ENCODE results near the gene LTA.

The LTA gene

DNA sequence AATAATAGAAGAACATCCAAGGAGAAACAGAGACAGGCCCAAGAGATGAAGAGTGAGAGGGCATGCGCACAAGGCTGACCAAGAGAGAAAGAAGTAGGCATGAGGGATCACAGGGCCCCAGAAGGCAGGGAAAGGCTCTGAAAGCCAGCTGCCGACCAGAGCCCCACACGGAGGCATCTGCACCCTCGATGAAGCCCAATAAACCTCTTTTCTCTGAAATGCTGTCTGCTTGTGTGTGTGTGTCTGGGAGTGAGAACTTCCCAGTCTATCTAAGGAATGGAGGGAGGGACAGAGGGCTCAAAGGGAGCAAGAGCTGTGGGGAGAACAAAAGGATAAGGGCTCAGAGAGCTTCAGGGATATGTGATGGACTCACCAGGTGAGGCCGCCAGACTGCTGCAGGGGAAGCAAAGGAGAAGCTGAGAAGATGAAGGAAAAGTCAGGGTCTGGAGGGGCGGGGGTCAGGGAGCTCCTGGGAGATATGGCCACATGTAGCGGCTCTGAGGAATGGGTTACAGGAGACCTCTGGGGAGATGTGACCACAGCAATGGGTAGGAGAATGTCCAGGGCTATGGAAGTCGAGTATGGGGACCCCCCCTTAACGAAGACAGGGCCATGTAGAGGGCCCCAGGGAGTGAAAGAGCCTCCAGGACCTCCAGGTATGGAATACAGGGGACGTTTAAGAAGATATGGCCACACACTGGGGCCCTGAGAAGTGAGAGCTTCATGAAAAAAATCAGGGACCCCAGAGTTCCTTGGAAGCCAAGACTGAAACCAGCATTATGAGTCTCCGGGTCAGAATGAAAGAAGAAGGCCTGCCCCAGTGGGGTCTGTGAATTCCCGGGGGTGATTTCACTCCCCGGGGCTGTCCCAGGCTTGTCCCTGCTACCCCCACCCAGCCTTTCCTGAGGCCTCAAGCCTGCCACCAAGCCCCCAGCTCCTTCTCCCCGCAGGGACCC lies 2.3 kb downstream of the LTA start:
- no peak for DNase-seq

DNA sequence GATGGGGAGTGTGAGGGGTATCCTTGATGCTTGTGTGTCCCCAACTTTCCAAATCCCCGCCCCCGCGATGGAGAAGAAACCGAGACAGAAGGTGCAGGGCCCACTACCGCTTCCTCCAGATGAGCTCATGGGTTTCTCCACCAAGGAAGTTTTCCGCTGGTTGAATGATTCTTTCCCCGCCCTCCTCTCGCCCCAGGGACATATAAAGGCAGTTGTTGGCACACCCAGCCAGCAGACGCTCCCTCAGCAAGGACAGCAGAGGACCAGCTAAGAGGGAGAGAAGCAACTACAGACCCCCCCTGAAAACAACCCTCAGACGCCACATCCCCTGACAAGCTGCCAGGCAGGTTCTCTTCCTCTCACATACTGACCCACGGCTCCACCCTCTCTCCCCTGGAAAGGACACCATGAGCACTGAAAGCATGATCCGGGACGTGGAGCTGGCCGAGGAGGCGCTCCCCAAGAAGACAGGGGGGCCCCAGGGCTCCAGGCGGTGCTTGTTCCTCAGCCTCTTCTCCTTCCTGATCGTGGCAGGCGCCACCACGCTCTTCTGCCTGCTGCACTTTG lies 3.3 kb downstream of the LTA start, which contains the start of gene TNF:
TSS of gene TNF (plus strand) at position 231 of the 567 bp plus-strand sequence. CDS start at position 408, 177 bp downstream.
- DNase-seq: no peak

GRCh38 chr6:31575952-31576685 lies 4.0 kb downstream of the LTA start:
- DNase-seq: no peak

GRCh38 chr6:31576897-31577578 lies 4.9 kb downstream of the LTA start:
- DNase-seq: no peak

DNA sequence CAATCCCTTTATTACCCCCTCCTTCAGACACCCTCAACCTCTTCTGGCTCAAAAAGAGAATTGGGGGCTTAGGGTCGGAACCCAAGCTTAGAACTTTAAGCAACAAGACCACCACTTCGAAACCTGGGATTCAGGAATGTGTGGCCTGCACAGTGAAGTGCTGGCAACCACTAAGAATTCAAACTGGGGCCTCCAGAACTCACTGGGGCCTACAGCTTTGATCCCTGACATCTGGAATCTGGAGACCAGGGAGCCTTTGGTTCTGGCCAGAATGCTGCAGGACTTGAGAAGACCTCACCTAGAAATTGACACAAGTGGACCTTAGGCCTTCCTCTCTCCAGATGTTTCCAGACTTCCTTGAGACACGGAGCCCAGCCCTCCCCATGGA lies 5.5 kb downstream of the LTA start:
- DNase-seq: no peak

GRCh38 chr6:31578184-31579118 lies 6.4 kb downstream of the LTA start:
- DNase-seq: no peak

DNA sequence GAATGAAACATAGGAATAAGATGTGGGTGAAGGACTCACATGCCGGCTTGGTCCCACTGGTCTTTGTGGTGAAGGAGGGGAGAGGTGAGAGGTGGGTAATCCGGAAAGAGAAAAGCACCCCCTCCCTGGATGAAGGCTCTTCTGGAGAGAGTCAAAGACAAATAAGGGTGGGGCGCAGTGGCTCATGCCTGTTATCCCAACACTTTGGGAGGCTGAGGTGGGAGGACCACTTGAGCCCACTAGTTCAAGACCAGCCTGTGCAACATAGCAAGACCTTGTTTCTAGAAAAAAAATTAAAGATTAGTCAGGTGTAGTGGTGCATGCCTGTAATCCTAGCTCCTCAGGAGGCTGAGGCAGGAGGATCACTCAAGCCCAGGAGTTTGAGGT lies 7.0 kb downstream of the LTA start:
- DNase-seq: no peak

DNA sequence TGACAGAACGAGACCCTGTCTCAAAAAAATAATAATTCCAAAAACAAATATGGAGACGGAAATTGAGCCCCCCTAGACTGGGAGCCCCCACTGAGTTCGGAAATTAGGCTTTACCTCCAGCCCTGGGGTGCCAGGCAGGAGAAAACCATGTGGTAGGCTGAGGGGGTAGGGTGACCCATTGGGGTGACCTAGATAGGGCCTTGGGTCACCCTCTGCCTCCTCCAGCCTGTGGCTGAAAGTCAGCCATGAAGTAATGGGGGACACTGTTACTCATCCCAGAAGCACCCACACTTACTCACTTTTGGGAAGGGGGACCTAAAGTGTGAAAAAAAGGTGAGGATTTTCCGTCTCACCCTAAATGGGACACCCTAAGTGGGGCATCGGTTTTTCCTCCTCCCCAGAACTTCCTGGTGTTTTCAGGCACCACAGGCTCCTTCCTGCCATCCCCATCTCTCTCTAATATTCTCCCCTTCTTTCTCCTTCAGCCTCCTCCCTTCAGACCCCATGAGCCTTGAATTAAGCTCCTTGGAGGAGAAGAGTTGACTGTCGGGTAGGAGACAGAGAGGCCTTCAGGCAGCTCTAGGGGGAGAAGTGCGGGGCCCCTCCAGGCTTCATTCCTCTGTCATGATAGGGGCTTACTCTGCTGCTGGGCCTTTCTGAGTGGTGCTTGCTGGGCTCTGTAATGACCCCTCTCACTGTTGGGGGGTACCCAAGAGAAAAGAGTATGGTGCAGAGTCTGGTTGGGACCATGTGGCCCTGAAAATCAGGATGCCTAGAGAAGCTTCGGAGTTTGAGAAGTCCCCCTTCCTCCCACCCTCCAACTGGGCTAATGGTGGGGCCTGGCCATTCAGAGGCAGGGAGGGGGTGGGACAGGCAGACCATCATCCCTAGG lies 7.7 kb downstream of the LTA start:
- no peak for DNase-seq

GRCh38 chr6:31580438-31580740 lies 8.3 kb downstream of the LTA start:
- DNase-seq: no peak

- DNase-seq: no peak
Observed at GRCh38 chr6:31580807-31581433, 8.8 kb downstream of the LTA start.

DNA sequence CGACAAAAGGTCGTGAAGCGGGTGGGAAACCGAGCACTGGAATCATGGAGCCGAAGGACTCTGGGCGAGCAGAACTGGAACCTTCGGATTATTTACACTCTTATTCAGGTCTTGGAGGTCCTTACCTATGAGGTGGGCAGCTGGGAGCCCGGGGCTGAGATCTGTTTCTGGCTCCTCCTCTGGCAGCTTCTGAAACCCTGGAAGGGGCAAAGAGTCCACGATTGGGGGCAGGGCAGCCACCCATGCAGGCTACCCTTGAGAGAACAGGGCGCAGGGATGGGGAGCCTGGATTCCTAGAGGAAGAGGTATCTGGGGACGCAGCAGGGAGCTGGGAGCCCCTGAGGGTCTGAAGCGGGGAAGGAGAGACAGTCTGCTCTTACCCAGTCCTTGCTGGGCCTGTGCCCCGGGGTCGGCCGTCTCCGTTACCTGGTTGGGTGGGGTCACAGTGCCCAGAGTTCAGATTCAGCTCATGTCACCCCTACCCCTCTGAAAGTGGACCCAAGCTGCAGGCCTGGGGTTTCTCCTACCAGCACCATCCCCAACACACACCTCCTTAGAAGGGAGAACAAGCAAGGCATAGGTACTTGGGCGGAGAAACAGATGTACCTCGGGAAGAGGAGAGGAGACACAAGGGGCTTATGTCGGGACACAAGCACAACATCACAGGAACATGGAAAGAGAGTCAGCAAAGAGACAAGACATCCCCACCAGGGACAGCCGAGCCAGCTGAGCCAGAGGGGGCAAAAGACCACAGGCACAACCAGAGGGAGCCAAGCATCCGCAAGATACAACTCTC lies 9.5 kb downstream of the LTA start:
- no peak for DNase-seq

- no peak for DNase-seq
Observed at GRCh38 chr6:31582230-31582643, 10.1 kb downstream of the LTA start, which contains the start of gene LTB. Gene LTB, minus strand, starts transcription at chr6:31582424. Its CDS starts 7 bp downstream, at chr6:31582417.

DNA sequence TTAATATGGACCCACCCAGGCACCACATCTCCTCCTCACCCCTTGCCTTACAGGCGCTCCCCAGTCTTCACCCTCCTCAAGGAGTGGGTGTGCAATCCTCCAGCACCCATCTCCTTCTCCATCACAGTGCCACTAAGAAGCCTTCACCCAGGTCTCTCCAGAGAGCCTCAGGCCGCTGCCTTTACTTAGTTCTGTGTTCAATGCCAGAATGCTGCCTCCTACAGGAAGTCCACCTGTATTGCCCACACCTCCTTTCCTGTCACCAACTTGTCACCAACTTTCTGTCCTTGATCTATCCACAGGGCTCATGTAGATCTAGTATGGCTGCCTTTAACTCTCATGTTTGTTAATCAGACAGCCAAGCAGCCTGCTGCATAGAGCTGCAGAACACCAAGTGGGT lies 13.4 kb downstream of the LTA start:
- DNase-seq: no peak

DNA sequence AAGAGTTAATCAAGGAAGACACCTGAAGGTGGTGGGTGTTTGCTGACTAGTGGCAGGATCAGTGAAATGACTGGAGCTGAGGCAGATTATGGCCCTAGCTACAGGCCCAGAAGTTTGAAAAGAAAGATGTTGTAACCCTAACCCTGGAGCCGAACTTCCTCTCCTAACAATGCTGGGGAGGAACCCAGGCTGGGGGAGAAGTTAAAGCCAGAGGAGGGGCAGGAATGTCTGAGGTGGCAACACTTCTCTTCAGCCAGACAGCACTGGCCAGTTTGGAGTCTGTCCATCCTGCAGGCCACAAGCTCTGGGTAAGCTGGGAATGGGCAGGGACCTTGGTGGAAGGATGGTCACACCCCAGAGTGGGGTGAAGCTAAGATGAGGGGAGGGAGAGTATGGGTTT lies 13.9 kb downstream of the LTA start, which contains the start of gene LST1:
TSS of gene LST1 (plus strand) at position 270 of the 400 bp plus-strand sequence. CDS start 1,023 bp downstream, outside the sequence.
- no peak for DNase-seq

- no peak for DNase-seq
Observed at GRCh38 chr6:31586599-31587281, 14.7 kb downstream of the LTA start.

DNA sequence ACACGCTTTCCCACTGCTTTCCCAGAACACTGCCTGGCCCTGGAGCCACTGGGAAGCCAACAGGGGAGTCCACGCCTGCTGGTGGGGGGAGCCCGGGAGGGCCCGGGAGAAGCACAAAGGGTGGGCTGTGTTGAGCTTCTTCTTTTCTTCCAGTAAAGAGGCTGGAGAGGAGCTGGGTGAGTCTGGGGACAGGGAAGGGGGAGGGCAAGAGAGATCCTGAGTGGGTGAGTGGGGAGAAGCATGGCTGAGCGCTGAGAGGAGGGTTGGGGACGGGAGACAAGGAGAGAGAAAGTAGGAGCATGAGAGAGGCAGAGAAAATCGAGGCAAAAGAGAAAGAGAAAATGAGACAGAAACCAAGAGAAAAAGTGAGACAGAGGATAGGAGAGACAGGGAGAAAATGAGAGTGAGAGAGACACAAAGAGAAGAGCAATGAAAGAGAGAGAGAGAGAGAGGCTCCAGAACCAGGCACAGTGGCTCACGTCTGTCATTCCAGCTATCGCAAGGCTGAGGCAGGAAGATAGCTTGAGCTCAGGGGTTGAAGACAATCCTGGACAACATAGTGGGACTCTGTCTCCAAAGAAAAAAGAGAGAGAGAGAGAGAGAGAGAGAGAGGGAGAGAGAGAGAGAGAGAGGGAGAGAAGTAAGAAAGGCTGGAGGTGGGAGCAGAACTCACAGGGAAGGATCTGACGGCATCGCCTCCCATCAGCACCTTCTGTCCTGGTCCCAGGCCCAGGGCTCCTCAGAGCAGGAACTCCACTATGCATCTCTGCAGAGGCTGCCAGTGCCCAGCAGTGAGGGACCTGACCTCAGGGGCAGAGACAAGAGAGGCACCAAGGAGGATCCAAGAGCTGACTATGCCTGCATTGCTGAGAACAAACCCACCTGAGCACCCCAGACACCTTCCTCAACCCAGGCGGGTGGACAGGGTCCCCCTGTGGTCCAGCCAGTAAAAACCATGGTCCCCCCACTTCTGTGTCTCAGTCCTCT lies 16.0 kb downstream of the LTA start:
- DNase-seq: no peak

GRCh38 chr6:31588871-31589650 lies 17.0 kb downstream of the LTA start:
- DNase-seq: no peak

Measured in NCI-H187 treated with DMSO at 0.1 percent for 48 hours (cell line).